SKM-1 (cell line): ENCODE data around the gene TTN.
"Not testable (repeated sequence)": the region's sequence is repeated elsewhere in the genome, so short reads cannot be mapped to it uniquely, and the experiment has no call there.

Experiments
- DNase-seq: peaks from one replicate; lab custom pipeline; 2025; ENCODE audit not compliant: unreplicated experiment; lab: John Stamatoyannopoulos, UW

Gene TTN

DNA sequence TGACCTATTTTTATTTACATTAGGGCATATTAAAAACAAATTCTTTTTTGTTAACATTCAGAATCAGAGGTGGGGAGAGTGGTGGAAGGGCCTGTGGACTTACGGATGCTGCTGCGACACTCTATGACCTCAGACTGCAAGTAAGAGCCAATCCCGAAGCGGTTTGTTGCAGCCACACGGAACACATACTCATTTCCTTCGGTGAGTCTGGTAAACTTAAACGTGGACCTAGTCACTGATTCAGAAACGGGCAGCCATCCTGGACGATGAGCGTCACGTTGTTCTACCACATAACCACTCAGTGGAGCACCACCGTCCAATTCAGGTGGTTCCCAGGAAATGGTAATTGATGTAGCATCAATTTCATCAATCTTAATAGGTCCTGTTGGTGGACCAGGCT is 265.1 kb downstream of the TTN start:
- DNase-seq, result no peak

DNA sequence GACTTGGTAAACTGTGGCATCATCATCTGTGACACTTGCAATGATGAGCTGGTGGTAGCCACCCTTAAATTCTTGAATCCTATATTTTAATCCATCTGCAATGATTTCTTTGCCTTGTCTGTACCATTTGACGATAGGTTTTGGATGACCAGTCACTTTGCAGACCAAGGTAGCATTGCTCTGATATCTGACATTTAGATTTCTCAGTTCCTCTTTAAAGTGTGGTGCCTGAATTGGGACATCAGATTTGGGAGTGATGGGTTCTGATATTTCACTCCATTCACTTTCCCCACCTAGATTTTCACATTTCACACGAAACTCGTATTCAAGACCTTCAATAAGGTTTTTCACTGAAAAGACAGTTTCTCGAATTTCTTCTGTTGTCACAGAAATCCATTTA is 271.2 kb downstream of the TTN start:
- no peak for DNase-seq

DNA sequence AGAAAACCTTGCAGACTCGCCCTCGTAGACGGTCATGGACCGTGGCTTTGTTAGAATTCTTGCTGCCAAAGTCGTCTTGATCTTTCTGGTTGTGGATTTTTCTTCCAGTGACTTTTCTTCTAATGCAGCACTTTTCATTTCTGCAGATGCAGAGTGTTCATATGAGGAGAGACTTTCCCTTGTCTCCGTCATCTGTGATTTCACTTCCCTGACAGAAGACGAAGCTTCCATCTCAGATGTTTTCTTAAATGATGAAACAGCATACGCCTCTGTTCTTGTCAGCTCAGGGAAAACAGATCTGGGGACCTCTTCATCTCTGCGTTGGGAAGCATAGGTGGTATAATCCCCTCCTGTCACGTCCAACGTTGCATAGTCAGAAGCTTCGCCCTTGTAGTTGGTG is 276.1 kb downstream of the TTN start:
- DNase-seq, result no peak

DNA sequence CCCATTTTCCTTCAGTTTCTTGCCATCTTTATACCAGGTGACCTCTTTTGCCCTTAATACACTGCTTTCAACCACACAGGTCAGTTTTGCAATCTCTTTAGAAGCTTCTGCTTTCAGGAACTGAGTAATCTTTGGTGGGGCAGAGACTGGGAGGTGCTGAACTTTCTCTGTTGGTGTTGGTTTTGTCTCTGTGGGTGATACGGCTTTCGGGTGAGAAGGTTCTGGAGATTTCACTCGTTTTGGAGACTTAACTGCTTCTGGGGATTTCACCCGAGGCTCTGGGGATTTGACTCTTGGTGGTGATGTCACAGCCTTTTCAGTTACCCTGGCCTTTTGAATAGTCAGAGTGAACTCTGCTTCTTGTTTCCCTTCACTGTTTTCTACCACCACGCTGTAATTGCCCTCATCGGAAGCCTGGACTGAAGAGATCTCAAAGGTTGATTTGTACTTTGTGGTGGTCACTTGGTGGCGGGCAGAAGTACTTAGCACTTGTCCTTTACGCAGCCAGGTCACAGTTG is 276.5 kb downstream of the TTN start:
- peak; percentile 85 for DNase-seq

DNA sequence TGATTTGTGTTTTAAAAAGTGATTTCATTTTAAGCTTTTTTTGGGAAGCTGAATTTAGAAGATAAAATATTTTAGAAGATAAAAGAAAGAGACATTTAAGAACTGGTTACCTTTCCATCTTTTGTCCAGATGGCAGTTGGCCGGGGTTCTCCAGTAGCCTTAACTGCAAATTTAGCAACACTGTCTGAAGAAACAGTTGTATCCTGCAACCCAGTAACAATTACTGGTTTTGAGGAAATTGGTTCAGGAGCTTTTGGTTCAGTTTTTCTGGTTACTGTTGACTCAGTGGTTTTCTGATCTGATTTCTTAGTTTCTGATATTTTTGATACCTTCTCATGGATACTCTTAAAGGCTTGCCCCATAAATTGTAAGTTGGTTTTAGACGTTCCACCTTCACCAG is 277.1 kb downstream of the TTN start:
- peak; percentile 56 for DNase-seq

DNA sequence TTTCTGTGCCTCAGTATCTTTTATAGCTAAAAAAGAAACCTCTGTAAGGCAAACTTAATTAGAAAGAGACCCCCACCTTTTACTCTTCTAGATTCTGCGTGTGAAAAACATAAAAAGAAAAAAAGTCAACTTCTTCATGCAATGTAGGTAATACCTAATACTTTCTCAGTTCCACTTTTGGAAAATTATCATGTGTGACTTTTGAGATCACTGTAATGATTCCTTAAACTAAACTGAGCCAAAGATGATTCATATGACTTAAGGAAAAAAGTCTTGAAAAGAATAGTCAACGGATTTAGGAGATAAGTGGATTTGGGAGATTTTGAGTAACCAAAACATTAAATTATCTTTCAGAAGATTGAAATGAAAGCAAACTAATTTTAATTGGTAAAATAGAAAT is 278.0 kb downstream of the TTN start:
- no peak for DNase-seq

DNA sequence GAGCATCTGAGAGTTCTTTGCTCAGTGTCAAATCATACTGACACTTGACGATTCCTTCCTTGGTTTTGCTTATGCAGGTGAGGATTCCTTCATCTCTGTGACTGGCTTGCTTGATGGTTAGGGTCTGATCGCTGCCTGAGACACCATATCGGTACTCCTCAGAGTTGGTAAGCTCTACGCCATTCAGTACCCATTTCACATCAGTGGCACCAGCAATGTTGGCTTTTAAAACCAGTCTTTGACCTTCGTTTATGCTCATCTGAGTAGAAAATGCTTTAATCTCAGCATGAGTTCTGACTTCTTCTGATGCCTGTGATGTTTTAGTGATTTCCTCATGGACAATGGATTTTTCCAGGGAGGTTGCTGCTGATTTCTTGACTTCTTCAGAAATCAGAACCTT is 278.6 kb downstream of the TTN start:
- no peak for DNase-seq

DNA sequence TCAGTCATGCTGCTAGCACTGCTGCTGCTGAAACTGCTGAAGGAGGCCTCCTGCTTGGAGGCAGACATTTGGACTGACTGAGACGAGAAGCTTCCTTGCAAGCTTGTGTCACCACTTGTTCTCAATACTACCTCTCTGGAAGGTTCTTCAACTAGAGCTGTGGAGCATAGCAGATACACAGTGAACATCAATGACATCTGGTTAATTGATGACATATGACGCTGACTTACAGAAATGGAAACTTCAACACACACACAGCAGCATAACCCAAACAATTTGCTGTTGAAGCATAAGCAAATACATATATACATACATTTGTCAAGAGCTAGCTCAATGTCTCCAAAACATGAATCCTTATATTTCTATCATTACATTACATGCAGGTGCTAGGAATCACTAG is 279.6 kb downstream of the TTN start:
- DNase-seq, result no peak

DNA sequence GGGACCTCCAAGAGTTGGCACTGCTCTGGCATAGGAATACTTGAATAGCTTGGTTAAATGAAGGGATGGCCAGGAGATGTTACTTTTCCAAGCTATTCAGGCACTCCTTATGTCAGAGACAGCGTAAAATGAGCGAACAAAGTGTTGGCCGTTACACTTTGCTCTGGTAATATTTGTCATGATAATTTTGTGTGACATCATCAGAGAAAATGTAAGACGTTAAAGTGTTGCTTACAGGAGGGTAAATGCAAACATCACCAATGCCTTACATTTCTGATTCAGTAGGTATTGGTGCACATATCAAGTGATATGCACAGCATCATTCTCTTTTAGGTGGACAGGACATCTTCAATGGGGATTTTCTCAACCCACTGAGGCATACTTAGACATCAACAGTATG is 281.0 kb downstream of the TTN start:
- DNase-seq, result no peak

DNA sequence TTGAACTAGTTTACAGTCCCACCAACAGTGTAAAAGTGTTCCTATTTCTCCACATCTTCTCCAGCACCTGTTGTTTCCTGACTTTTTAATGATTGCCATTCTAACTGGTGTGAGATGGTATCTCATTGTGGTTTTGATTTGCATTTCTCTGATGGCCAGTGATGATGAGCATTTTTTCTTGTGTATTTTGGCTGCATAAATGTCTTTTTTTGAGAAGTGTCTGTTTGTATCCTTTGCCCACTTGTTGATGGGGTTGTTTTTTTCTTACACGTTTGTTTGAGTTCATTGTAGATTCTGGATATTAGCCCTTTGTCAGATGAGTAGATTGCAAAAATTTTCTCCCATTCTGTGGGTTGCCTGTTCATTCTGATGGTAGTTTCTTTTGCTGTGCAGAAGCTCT is 281.8 kb downstream of the TTN start:
- not testable (repeated sequence) for DNase-seq

DNA sequence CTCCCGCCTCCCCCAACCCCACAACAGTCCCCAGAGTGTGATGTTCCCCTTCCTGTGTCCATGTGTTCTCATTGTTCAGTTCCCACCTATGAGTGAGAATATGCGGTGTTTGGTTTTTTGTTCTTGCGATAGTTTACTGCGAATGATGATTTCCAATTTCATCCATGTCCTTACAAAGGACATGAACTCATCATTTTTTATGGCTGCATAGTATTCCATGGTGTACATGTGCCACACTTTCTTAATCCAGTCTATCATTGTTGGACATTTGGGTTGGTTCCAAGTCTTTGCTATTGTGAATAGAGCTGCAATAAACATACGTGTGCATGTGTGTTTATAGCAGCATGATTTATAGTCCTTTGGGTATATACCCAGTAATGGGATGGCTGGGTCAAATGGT is 282.2 kb downstream of the TTN start:
- DNase-seq, result not testable (repeated sequence)

DNA sequence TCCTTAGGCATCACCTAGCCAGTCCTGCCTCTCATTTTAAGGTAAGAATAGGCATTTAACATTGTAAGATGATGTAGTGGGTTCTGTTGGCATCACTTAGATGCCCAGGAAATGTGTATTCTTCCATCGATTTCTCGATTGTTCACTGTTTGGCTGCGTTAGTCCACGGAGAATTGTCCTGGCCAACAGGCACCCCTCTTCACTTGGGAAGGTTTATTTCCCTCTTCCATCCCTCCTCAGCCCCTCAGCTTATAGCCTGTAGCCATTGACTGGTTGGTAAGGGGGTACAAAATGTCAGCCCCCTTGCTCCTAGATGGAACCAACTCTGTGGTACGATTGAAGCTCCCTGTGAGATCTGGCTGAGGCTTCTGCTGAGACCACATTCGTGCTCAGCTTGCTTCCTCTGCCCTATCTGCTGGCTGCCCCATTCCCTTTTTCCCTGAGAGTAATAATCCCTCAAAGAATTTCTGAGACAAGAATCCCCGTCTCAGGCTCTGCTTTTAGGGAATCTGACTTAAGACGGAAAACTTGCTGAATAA is 283.6 kb downstream of the TTN start:
- no peak for DNase-seq

DNA sequence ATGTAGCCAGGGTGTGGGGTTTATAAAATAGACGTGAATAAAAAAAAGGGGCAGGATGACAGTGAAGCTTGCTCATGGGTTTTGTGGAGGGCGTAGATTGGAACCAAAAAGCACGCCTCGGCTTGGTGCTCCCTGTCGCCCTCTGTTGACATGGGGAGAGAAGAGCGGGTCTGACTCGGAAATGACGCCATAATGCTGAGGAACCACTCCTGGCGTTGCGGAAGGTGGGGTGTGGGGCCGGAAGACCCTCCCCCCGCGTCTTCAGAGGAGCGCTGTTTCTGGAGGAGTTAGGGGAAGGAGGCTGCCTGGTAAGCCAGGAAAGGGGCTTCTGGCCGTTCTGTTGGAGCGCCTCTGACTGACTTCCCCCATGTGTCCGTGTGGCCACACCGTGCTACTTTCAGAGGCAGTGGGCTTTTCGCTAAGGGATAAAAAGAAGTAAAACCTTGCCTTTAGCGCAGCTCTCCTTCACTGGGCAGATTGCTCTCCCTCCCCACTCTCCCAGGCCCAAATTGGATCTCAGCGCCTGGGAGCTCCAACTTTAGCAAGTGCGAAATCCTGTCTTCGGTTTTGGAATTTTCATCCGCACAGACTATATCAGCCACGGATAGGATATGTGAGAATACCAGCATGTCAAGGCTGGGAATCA is 284.1 kb downstream of the TTN start:
- DNase-seq, result peak; percentile 55

DNA sequence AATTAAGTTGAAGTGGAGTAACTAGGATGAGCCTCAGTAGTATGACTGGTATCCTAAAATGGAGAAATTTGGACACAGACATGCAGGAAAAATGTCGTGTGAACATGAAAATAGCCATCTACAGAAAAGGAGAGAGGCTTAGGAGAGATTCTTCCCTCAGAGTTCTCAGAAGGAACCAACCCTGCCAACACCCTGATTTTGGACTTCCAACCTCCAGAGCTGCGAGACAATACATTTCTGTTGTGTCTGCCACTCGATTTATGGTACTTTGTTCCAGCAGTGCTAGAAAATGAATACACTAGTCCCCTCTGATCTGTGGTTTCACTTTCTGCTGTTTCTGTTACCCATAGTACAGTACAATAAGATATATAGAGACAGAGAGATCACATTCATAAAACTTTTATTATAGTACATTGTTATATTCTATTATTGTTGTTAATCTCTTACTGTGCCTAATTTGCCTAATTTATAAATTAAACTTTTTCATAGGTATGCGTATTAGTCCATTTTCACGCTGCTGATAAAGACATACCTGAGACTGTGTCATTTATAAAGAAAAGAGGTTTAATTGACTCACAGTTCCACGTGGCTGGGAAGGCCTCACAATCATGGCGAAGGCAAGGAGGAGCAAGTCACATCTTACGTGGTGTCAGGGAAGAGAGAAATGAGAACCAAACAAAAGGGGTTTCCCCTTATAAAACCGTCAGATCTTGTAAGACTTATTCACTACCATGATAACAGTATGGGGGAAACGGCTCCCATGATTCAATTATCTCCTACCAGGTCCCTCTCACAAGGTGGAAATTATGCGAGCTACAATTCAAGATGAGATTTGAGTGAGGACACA is 285.7 kb downstream of the TTN start:
- no peak for DNase-seq

DNA sequence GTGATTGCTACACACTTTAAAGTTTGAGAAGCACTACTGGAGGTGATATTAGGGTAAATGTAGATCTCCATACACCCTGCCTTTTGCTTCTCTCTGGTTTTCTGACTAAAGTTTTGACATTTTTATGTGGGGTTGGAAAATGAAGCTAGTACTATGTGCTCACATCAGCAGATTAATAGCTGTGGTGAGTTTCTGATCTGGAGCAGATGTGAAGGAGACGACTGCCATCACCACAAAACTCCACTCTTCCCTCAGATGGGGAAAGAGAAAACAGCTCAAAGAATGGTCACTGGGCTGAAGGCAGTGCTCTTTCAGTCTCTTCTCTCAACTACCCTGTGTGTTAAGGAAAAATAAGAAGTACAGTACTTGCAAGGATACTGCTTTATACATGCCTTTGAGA is 289.7 kb downstream of the TTN start:
- DNase-seq, result no peak

DNA sequence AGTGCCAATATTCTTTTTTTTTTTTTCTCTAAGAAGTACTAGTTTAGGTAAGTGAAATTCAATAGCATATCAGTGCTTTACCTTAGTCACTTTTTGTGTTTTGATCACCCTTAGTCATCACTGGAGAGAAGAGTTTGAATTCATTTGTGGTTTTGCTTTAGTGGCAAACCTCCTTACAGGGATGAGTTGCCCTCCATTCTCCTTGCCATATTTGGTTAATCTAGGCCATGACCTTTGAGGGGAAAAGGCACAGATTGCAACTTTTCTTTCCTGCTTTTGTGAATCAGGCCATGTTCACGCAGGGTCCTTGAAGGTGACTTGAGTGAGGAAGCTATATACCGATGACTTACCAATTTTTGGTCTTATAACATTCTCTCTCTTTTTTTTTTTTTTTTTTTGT is 292.6 kb downstream of the TTN start:
- no peak for DNase-seq

DNA sequence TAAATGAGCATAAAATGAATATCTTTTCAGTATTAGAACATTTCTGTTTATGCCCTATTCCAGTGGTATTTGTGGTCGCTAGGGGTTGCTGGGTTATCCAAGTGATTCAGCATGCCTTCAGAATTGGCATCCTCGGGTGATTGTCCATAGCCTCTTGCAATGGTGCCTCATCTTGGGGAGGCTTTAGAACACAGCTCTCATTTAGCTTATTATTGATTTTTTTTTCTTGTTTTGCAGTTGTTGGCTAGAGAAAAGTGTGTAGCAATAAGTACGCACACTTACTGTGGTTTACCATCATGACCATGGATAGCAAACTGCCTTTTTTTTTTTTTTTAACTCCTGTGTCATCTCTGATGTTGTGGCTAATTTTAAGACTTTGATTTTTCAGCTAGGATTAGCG is 293.3 kb downstream of the TTN start:
- no peak for DNase-seq

DNA sequence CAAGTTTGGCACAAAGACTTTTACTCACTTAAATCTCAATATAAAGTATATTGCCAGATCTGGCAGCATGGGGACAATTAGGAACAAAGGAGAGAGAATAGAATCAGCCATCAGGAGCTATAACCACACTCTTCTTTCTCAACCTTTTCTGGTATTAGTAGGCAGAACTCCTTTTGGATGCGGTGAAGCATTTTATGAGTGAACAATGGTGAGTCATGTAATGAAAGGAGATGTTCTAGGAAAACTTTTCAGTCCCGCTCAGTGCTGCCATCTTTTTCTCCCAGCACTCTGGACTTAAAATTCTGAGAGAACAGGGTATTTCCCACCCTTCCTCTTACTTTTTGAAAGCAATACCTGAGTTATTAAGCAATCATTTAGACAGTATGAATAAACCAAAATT is 294.7 kb downstream of the TTN start:
- DNase-seq, result no peak

DNA sequence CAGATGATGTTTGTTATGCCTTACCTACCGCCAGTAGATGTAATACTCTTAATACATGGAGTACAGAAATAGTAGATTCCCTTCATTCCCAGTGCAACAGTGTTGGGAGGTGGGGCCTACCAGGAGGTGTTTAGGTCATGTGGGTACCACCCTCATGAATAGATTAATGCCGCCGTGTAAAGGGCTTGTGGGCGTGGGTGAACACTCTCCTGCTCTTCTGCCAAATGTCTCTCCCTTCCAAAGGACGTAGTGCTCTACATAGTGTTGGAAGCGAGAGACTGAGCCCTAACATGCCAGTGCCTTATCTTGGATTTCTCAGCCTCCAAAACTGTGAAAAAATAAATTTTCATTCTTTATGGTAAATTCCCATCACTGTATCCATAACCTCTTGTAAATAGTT is 296.8 kb downstream of the TTN start:
- no peak for DNase-seq

DNA sequence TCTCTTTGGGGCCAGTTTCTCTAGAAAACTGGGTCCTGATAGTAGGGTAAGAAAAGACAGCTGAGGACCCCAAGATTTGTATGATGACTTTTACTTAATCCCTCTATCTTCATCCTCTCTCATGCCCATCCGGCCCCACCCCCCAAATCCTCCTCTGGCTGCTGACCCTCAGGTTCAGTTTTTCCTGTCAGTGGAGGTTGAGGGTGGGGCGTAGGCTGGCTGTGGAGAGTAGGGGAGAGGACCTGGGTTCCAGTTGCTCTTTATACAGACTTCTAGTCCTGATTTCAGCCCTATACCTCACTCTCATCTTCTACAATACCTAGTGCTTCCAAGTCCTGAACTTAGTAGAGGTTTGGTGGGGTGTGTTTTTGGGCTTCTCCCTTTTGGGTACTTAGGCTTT is 298.6 kb downstream of the TTN start:
- DNase-seq, result no peak

DNA sequence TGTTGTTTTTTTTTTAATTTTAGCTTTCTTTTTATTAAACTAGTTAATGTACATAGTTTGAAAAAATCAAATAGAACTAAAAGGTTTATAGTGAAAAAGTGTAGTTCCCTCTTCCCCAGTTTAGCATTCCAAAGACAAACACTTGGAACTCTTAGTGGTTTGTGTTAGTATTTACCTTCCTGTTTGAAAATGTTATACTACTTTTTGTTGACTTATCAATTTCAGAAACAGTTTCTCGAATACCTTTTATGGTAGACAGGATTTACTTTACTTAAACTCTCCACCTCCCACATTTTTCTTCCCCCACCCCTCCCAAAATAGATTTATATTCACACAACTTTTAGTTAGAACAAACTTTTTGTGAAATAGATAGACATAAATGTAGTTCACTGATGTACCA is 300.3 kb downstream of the TTN start:
- DNase-seq, result no peak

DNA sequence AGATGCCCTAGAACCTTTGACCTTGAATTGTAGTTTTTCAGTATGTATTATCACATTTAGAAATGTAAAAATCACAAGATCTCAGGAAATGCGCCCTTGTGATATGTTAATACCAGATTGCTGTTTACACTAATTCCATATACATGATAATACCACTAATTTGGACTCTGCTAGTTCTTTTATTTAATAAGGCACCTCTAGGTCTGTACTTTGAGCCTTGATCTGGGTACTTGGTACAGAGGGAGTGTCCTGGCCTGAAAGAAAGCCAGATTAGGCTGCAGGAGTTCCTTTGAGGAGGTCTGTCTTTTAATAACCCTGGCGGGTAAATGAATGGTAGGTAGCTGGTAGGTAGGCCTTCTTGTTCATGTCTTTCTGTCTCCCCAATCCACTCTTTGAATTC is 300.7 kb downstream of the TTN start:
- DNase-seq, result no peak
